GM21717 (cell line): Measurements from ENCODE around the gene RAB22A.
"Not testable (repeated sequence)": the region's sequence is repeated elsewhere in the genome, so short reads cannot be mapped to it uniquely, and the experiment has no call there.

Experiments
- ATAC-seq: cut with Tn5 transposase; IDR thresholded peaks from one replicate; pipeline ENCODE4 v1.9.1; 2021; ENCODE audit warnings: mild to moderate bottlenecking, moderate library complexity; ENCODE audit not compliant: unreplicated experiment

The RAB22A gene

DNA sequence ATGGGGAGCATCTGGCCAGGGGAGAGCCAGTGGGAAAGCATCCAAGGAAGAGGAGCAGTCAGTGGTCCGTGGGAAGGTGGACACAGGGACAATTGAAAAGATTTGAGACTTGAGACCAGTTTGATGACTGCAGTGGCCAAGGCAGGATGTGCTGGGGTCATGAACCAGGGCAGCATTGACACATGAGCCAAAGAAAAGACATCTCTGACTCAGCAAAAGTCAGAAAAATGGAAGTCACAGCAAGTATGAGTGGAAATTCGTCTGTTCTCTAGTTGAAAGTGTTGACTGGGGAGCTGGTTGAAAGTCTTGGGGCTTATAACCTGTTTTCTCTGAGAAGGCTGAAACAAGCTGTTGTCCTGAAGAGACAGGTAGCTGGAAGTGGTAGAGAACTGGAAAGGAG lies 31.3 kb downstream of the RAB22A start:
- ATAC-seq = no peak

DNA sequence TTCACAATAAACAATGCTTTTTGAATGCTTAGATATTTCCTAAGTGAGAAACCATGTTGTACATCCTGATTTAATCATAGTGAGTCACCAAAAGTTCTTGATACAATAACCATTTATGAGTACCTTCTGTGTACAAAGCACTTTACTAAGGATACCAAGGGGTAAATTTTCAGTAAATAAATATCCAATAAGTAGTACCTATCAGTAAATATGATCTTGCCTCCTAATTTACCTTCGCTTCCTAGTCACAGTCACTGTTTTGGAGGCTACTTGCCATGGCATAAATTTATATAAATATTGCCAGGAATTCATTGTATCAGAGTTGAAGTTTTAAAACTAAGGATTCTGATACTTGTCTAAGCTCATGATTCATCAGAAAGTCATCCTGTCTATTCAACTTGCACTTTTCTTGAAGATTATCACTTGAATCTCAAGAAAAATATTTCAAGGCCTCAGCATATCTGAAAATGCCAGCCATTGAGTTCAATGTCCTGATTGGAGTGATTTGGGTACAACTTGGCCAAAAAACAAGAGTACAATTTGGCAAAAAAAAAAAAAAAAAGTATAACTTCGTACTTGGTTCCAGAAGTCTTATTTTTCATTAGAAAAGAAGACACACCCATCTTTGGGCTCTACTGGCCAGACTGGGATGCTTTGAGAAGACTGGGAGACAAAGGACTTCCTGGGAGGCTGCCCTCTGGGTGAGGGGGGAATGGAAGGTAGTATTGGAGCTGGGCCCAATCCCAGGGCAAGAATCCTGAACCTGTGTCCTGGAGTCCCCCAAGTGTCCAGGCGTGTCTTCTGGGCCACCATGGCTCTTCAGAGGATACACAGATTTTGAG lies 32.8 kb downstream of the RAB22A start:
- no peak for ATAC-seq

DNA sequence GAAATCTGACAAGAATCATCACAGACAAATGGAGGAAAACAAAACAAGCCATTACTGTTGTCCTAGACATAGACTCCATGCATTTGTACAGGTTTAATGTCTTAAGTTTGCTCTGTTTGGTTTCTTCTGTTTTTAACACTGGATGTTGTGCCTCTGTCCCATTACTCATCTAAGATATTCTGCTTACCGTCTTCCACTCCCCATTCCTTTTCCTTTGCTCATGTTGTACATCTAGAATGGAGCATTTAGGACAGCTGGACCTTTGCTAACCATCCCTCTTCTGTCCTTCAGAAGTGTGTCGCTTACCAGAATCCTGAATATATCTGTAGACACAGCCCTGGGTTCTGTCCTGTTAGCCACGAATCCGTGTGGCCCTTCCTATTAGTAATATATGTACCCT lies 35.2 kb downstream of the RAB22A start:
- no peak for ATAC-seq

DNA sequence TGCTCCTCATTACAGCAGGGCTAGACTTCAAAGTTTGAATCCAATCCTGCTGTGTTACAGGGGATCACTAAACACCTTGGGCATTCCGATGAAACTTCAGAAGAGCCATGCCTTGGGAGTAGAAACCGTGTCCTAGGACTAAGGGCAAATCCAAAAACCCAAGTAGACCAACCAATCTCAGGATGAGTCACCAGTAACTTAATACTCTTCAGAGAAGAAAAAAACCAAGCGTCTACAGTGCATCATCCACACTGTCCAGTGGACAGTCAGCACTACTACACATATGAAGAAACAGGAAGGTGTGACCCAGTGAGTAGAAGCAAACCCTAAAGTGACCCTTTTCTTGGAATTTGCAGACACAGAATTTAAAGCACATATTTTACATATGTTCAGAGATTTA lies 40.1 kb downstream of the RAB22A start:
- ATAC-seq = no peak

DNA sequence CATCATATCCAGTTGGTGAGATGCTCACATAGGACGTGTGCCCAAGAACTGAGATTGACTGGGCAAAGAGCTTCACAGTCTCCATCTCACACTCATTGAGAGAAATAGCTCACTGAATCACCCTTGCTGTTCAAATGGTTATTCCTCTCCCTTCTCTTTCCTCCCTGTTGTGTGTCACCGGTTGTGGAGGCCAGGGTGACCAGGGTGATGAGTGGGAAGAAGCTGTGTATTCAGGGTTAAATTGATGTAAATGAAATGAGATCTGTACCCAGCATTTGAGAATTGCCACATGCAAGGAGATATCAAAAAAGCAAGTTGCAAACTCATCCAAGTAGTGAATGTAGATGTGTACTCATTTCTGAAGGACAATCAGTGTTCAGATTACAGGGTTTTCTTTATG lies 43.0 kb downstream of the RAB22A start:
- no peak for ATAC-seq

DNA sequence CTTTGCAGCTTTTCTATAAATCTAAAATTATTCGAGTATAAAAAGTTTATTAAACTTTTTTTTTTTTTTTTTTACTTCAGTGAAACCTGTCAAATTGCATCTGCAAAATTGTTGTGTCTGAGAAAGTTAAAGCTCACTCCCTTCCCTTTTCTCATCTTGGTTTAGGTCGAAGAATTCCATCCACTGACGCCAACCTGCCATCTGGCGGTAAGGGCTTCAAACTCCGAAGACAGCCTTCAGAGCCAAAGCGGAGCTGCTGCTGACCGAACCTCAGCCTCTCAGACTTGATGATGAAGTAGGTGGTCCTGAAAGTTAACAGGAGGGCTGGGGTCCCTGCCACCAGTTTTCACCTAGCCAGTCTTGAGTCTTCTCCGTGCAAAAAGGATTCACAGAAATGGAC lies 49.9 kb downstream of the RAB22A start:
- no peak for ATAC-seq

DNA sequence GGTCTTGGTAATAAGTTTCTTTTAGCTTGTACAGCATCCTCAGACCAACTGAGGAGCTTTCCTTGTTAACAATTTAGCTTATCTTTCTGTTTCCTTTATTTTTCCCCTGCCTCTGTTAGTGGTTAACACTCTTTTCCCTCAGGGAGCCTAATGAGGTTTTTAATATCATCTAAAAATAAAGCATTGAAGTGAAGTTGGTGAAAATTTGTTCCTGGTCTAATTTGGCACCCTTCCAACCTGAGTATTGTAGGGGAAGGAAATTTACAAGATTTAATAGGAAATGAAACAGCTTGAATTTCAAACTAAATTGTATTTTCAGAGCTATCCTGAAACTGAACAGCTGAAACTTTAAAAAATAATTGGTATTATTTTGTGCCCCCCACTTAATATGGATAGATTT lies 51.4 kb downstream of the RAB22A start:
- no peak for ATAC-seq

DNA sequence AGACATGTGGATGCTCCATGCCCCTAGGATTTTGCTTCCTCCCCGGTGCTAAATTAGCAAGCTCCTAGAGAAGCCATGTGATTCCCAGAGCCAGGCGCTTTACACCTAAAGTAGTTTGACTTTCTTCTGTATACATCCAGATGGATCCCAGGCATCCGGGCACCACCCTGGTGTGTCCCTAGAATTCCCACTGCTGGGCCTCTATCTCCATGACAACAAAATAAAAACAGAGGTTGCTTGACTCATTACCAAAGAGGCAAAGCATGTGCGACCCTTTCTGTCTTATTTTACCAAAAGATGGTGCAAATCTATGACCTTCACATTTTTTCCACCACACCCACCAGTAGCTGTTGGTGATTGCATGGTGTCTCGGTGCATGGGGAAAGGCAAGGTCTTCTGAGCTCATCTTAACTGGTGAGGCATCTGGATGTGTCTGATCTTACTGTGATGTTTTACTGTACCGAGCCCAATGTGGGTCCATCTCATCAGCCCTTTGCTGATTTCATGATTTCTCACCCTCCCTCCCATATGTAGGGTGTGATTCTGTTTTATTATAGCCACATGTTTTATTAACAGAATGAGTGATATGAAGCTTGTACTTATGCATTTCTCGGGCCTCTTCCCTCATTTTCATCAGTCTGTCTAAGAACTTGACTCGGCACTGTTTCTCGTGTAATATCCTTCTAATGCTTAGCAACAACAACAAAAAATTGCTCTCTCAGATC lies 52.1 kb downstream of the RAB22A start:
- ATAC-seq = no peak

DNA sequence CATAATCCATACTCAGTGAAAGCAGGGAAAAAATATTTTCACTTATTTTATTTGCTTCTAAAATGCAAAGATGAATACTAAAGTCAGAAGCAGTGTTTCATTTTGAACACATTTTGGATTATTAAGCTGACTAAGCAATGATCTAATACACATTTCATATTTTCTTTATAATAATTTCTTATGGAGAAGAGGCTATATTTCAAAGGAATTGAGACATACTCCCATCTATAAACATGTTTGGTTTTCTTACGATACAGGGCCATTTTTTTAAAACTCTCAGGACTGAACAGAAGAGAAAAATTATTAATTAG lies 52.6 kb downstream of the RAB22A start:
- ATAC-seq = no peak

DNA sequence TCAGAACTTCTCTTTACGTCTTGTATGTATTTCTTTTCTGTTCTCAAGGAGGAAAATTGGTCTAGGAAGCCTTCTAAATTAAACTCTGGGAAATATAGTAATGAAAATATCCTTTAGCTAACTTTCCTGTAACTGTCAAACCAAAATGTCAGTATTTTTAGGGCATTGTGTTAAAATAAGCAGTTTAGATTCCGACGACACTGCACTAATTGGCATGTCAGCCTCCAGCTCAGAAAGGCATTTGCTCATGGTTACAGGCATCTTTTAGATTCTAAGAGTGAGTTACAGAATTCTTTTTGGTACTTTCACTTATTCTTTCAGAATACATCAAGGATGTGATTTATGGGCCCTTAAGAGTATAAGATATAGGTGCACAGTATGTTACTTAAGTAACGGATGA lies 53.5 kb downstream of the RAB22A start:
- ATAC-seq = no peak

DNA sequence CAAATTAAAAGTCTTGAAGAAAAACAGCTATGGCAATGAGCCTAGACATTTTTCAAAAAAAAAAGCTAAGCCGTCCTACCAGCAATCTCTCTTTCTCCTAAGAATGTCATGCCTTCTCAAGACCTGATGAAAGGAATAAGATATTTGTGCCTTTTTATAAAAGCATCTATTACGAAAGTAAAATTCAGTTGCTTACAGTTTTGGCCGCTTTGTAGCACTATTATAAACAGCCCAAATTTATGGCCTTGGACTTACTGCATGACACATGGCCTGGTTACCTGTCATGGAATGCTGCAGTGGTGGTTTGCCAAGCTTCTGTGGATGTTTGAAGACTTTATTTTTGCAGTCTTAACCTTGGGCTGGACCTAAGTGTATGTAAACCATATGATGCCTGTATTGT lies 57.4 kb downstream of the RAB22A start:
- no peak for ATAC-seq

DNA sequence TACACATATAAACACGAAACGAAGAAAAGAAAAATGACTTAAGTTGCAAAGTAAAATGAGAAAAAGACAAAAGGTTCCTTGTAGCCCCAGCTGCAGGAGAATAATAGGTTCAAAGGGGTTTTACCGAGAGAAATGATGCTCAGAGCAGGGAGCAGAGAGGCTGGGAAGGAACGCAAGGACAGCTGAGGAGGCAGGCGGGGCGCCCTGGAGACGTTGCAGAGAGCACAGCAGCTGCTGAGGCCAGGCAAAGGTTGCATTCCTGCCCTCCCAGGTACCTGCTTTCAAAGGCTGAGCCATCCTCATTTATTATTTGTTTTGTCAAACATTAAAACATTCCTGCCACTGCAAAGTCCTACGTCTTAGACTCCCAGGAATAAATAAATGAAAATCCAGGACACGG lies 63.3 kb downstream of the RAB22A start:
- no peak for ATAC-seq

DNA sequence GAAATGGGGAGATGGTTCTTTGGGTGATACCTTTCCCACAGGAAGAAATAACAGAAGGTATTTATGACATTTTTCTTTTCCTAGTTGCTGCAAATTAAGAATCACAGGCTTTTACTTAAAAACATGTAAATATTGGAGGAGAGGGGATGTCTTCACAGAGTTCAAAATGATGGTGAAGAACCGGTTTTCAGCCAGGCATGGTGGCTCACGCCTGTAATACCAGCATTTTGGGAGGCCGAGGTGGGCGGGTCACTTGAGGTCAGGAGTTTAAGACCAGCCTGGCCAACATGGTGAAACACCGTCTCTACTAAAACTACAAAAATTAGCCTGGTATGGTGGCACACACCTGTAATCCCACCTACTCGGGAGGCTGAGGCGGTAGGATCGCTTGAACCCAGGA lies 63.8 kb downstream of the RAB22A start:
- ATAC-seq = not testable (repeated sequence)

DNA sequence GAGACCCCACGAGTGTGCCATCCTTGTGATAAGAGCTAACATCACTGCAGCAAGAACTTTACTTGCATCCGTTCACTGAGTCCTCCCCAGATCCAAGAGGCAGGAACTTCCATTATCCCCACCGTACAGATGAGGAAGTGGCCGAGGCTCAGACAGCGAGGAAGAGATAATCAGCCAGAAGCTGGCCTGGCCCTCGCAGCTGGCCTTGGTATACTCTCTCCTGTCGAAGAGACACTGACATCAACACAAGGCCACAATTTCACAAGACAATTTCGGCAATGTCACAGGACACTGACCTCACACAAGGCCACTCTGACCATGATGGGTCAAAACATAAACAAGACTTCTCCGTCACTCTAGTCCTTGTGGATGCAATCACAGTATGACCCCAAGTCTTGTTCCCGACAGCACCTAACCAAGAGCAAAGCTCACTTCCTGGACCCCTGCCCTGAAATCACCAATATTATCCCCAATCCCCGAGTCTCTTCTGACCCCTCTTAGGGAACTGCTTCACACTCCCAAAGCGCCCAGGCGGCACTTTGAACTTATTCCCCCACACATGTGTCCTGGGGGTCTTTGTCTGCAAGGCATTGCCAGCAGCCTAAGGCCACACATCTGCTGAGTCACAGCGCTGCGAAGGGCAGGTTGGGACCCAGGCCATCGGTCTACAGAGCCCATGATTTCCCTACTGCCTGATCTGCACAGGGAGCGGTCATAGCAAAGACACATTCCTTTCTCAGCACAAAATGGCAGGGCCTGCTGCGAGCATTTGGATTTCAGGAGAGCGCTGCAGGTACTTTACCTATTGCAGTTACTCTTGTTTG lies 64.7 kb downstream of the RAB22A start:
- ATAC-seq = no peak

DNA sequence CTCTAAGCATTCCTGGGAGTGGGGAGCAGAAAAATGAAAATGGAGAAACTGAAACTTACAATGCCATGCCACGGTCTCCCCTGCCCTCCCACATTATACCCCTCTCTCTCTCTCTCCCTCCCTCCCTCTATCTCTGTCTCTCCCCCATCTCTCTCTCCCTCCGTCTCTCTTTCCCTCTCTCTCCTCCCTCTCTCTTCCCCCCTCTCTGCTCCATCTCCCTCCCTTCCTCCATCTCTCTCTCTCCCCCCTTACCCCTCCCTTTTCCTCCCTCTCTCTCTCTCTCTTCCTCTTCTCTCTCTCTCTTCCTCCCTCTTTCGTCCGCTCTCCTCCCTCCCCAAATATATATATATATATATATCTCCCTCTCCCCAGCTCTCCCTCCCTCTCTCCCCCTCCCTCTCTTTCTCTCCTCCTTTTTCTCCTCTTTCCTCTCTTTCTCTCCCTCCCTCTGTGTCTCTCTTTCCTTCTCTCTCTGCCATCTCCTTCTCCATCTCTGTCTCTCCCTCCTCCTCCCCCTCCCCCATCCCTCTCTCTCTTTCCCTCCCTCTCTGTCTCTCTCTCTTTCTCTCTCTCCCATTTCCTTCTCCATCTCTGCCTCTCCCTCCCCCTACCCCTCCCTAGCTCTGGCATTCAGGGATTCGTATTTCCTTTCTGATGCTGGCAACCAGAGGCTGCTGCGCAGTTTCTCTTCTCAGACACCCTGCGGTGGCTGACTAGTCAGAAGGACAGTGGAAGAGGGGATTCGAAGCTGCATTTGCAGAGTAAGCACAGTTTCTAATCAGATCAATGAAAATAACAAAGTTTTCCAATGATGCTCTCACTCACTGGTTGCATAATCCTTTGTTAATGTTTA lies 65.6 kb downstream of the RAB22A start:
- no peak for ATAC-seq

DNA sequence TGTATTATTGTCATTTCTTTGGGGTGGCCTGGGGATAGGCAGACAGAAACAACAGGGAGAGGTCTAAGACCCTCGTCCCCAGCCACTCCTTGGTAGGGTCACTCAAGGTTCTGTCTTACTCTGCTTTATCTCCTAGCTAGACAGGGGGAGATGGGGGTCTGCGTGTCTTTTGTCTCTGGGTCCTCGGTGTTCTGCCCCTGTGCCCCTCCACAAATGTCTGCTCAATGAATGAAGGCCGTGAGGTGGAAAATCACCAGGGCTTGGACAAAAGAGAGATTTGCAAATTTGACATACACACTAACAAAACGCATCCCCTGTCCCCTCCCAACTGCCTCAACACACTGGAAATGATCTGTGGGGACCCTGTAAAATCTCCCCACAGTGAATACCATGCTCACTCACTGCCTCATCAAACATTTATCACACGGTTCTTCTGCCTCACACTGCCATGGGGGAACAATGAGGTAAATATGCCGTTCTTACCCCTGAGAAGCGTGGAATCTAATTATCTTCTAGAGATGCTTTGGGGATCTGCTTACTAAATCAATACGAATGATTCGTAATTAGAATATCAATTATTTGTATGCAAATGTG lies 66.3 kb downstream of the RAB22A start:
- no peak for ATAC-seq

DNA sequence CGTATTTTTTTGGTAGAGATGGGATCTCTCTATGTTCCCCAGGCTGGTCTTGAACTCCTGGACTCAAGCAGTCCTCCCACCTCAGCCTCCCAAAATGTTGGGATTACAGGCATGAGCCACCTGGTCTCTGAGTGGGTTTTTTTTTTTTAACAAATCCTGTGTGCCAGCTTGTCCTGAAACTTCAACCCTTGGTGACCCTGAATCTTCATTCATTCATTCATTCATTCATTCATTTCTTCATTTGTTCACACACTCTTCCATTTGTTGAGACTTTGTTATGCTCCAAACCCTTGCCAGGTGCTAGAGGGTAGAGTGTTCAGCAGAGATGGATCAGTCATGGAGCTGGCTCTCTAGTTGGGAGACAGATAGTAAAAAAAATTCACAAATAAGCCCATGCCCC lies 67.5 kb downstream of the RAB22A start:
- ATAC-seq = no peak

DNA sequence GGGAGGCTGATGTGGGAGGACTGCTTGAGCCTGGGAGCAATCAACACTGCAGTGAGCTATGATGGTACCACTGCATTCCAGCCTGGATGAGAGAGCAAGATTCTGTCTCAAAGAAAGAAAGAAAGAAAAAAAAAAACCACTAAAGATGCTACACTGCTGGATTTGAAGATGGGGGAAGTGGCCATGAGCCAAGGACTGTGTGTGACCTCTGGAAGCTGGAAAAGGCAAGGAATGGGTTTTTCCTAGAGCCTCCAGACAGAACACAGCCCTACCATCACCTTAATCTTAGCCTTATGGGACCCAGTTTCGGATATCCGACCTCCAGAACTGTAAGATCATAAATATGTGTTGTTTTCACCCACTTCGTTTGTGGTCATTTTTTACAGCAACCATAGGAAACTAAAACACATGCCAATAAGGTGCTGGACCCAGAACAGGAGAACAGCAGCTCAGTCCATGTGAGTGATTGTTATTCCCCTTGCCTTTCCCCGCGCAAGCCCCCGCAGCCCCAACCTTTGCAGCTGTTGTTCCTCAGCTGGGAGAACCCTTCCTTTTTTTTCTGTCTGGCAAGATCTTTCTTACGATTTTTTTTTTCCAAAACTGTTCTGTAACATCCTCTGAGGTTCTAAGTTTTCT lies 68.4 kb downstream of the RAB22A start:
- ATAC-seq = no peak

DNA sequence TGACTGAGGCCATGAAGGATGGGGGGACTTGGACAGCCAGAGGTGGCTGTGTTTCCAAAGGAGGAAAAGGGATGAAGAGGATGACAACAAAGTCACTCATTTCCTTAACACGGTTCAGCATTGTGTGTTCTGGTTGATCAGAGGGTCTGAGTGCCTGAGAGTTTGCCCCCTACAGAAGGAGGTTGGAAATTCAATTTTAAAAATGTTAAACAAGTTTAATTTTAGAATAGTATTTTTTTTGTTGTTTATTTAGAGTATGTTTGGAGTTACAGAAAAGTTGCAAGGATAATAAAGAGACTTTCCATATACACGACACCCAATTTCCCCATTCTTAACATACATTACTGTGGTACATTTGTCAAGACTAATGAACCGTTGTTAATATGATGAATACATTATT lies 69.2 kb downstream of the RAB22A start:
- ATAC-seq = no peak

DNA sequence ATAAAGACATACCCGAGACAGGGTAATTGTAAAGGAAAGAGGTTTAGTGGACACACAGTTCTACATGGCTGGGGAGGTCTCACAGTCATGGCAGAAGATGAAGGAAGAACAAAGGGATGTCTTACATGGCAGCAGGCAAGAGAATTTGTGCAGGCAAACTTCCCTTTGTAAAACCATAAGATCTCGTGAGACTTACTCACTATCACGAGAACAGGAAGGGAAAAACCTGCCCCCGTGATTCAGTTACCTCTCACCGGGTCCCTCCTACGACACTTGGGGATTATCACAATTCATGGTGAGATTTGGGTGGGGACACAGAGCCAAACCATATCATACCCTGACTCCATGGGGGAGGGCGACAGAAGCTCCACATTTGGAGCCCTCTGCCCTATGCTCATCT lies 72.1 kb downstream of the RAB22A start:
- no peak for ATAC-seq
